ENCODE measurements around the gene PLEKHA7.
"Not testable (repeated sequence)": the region's sequence is repeated elsewhere in the genome, so short reads cannot be mapped to it uniquely, and the experiment has no call there.

PLEKHA7 gene

DNA sequence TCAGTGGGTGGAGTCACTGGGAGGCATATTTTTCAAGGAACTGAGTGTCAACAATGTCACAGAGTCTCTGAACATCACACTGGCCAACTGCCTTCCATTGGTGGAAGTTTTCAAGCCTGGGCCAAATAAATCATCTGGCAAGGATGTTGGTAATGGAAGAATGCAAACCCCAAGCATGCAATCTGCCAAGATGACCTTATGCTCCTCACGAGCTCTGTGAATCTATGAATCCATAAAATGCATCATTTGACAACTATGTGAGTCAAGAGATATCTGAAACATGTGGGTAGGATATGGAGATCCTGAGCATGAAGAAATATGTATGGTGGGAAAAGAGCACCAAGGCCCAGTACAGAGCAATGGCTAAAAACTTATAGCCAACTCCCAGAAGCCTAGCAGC lies 122.2 kb downstream of the PLEKHA7 start:
- TF ChIP-seq, protein P1, sequence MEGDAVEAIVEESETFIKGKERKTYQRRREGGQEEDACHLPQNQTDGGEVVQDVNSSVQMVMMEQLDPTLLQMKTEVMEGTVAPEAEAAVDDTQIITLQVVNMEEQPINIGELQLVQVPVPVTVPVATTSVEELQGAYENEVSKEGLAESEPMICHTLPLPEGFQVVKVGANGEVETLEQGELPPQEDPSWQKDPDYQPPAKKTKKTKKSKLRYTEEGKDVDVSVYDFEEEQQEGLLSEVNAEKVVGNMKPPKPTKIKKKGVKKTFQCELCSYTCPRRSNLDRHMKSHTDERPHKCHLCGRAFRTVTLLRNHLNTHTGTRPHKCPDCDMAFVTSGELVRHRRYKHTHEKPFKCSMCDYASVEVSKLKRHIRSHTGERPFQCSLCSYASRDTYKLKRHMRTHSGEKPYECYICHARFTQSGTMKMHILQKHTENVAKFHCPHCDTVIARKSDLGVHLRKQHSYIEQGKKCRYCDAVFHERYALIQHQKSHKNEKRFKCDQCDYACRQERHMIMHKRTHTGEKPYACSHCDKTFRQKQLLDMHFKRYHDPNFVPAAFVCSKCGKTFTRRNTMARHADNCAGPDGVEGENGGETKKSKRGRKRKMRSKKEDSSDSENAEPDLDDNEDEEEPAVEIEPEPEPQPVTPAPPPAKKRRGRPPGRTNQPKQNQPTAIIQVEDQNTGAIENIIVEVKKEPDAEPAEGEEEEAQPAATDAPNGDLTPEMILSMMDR (IDR thresholded peaks at IDR 0.05; ENCODE audit: insufficient read depth, missing control alignments): no peak
- FAIRE-seq (no peak), DNase-seq (ENCODE audit: insufficient read length, low spot score) (no peak)

DNA sequence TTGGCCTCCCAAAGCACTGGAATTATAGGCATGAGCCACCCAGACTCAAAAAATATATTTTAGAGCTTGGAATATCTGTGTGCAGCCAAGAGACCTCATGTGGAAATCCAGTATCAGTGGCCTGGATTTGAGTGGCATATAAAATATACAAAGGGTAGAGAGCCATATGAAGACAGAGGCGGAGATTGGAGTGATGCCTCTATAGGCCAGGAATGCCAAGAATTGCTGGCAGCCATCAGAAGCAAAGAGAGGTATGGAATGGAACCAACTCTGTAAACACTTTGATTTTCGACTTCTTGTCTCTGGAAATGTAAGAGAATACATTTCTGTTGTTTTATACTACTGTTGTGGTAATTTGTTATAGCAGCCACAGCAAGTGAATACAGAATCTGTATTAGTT lies 123.0 kb downstream of the PLEKHA7 start:
- TF ChIP-seq, protein P1 (IDR thresholded peaks at IDR 0.05; ENCODE audit: insufficient read depth, missing control alignments): no peak

DNA sequence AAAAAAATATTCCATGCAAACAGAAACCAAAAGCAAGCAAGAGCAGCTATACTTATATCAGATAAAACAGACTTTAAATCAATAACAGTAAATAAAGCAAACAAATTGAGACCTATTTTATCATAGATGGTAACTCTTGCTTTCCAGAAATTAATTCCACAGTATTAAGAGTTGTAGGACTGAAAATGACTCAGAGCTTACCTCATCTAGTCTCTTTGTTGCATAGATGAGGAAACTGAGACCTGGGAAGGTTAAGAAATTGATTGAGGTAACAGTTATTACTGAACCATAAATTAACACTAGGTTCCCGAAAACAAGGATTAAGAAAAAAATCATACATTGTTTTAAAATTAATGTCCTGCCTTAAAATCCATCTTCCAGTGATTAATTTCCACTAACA lies 123.8 kb downstream of the PLEKHA7 start:
- no peak for DNase-seq (ENCODE audit: insufficient read length, low spot score)
- TF ChIP-seq, protein P1 (IDR thresholded peaks at IDR 0.05; ENCODE audit: insufficient read depth, missing control alignments): no peak
- no peak for FAIRE-seq

More for the DNA sequence above, 123.0 kb downstream of the PLEKHA7 start:
- DNase-seq (ENCODE audit: insufficient read length, low spot score): no peak
- FAIRE-seq: no peak

DNA sequence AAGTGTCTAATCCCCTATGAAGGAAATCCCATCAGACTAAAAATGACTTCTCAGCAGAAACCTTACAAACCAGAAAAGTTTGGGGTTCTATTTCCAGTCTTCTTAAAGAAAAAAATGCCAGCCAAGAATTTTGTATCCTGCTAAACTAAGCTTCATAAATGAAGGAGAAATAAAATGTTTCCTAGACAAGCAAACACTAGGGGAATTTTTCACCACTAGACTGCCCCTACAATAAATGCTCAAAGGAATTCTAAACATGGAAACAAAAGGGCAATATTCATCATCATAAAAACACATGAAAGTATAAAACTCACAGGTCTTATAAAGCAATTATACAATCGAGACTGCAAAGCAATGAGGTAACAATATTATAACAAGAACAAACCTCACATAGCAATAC lies 124.3 kb downstream of the PLEKHA7 start:
- TF ChIP-seq, protein P1 (IDR thresholded peaks at IDR 0.05; ENCODE audit: insufficient read depth, missing control alignments): no peak
- DNase-seq (ENCODE audit: insufficient read length, low spot score) (no peak), FAIRE-seq (no peak)

DNA sequence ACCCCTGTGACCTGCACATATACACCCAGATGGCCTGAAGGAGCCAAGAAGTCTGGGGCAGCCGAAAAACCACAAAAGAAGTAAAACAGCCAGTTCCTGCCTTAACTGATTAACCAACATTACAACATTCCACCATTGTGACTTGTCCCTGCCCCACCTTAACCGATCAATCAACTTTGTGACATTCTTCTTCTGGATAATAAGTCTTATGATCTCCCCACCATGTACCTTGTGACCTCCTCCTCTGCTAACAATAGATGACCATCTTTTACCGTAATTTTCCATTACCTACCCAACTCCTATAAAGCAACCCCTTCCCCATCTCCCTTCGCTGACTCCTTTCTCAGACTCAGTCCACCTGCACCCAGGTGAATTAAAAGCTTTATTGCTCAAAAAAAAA lies 125.2 kb downstream of the PLEKHA7 start:
- not testable (repeated sequence) for DNase-seq (ENCODE audit: insufficient read length, low spot score); FAIRE-seq

DNA sequence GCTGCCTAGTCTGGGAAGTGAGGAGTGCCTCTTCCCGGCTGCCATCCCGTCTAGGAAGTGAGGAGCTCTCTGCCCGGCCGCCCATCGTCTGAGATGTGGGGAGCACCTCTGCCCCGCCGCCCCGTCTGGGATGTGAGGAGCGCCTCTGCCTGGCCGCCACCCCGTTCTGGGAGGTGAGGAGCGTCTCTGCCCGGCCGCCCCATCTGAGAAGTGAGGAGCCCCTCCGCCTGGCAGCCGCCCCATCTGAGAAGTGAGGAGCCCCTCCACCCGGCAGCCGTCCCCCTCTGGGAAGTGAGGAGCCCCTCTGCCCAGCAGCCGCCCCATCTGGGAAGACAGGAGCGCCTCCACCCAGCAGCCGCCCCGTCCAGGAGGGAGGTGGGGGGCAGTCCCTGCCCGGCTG lies 126.3 kb downstream of the PLEKHA7 start:
- DNase-seq (ENCODE audit: insufficient read length, low spot score); FAIRE-seq: not testable (repeated sequence)

DNA sequence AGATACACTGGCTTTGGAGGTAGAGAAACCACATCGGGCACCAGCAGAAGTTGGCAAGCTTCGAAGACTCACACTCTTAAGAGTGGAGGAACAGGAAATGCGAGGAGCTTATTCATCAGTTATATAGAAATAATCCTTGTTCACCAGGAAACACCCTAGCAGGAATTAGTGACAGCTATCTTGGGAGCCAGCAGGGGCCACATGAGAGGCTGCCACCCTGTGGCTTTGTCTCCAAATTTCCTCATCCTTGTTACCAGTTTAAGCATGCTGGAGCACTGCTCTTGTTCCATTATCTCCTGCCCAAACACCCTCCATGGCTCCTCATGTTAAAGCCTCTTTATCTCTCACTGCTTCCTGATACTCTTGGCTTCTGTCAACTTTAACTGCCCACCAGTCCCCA lies 131.0 kb downstream of the PLEKHA7 start:
- DNase-seq (ENCODE audit: insufficient read length, low spot score) (no peak), FAIRE-seq (no peak)

DNA sequence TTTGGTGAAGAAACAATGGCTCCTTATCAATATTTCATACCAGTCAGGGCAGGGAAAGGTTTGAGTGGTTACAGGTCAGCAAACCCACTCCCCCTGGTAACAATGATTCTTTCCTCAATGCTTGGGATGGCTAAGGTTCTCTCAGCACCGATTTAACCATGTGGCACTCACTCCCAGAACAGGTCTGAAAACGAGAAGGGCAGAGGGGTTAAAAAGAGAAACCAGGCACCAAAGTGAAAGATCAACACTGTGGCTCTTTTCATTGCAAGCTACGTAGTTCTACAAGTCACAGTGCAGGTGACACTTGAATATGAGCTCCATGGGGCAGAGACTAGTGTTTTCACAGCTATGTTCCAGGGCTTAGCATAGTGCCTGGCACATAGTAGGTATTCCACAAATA lies 132.4 kb downstream of the PLEKHA7 start:
- DNase-seq (ENCODE audit: insufficient read length, low spot score) (no peak), FAIRE-seq (no peak)
- TF ChIP-seq, protein P1 (IDR thresholded peaks at IDR 0.05; ENCODE audit: insufficient read depth, missing control alignments): no peak

More for the DNA sequence above, 131.0 kb downstream of the PLEKHA7 start:
- TF ChIP-seq, protein P1 (IDR thresholded peaks at IDR 0.05; ENCODE audit: insufficient read depth, missing control alignments): no peak
